ENCODE results near the gene CREB5.

CREB5 gene

GRCh38 chr7:28570970-28571288, 158.6 kb downstream of the CREB5 start:
- no peak for TF ChIP-seq CTCF (IDR thresholded peaks at IDR 0.05; ENCODE audit: borderline replicate concordance, extremely low read depth, low read length, poor library complexity, severe bottlenecking)
- no peak for TF ChIP-seq EZH2 (IDR thresholded peaks at IDR 0.05; ENCODE audit: borderline replicate concordance, low read depth, low read length, severe bottlenecking)
- DNase-seq = no peak

GRCh38 chr7:28571405-28571804, 159.1 kb downstream of the CREB5 start:
- ATAC-seq (ENCODE audit: insufficient read depth, low read depth) = no peak
- no peaks in the 10 kb centered on the region for H4K20me1 ChIP-seq (ENCODE audit: insufficient read depth, low read length)
- no peaks in the 10 kb centered on the region; the same call in 1 of the 2 replicates for H3K4me1 ChIP-seq (ENCODE audit: insufficient read depth, low read length)
- H3K36me3 ChIP-seq (ENCODE audit: insufficient read depth, low read length) = no peaks in the 10 kb centered on the region
- no peak for DNase-seq
- no peak overlapping the region for H3K4me2 ChIP-seq (ENCODE audit: insufficient read depth, low read length)
- H3K79me2 ChIP-seq (ENCODE audit: insufficient read depth, low read length) = no peaks in the 10 kb centered on the region
- H3K27ac ChIP-seq (ENCODE audit: low read length) = no peak overlapping the region
- H2AFZ ChIP-seq (ENCODE audit: low read depth, low read length) = no peak overlapping the region
- H3K9me3 ChIP-seq (ENCODE audit: insufficient read depth, low read length, severe bottlenecking) = no peaks in the 10 kb centered on the region
- H3K27me3 ChIP-seq (ENCODE audit: insufficient read depth, low read length, poor library complexity) = peaks cover 6% of the 10 kb centered on the region
- no peak overlapping the region for H3K4me3 ChIP-seq (ENCODE audit: low read depth in 1 of 2, low read length in 2 of 2)
- TF ChIP-seq CTCF (IDR thresholded peaks at IDR 0.05; ENCODE audit: borderline replicate concordance, extremely low read depth, low read length, poor library complexity, severe bottlenecking) (no peak), EZH2 (IDR thresholded peaks at IDR 0.05; ENCODE audit: borderline replicate concordance, low read depth, low read length, severe bottlenecking) (no peak)
- no peak overlapping the region for H3K9ac ChIP-seq (ENCODE audit: low read depth, low read length)

More at GRCh38 chr7:28570970-28571288, 158.6 kb downstream of the CREB5 start:
- H2AFZ ChIP-seq (ENCODE audit: low read depth, low read length) = no peak overlapping the region
- H3K9me3 ChIP-seq (ENCODE audit: insufficient read depth, low read length, severe bottlenecking) = no peaks in the 10 kb centered on the region
- no peaks in the 10 kb centered on the region for H4K20me1 ChIP-seq (ENCODE audit: insufficient read depth, low read length)
- no peak overlapping the region for H3K4me3 ChIP-seq (ENCODE audit: low read depth in 1 of 2, low read length in 2 of 2)
- no peak overlapping the region for H3K4me2 ChIP-seq (ENCODE audit: insufficient read depth, low read length)
- ATAC-seq (ENCODE audit: insufficient read depth, low read depth) = no peak
- no peaks in the 10 kb centered on the region for H3K79me2 ChIP-seq (ENCODE audit: insufficient read depth, low read length)
- no peaks in the 10 kb centered on the region for H3K36me3 ChIP-seq (ENCODE audit: insufficient read depth, low read length)
- peaks cover 6% of the 10 kb centered on the region for H3K27me3 ChIP-seq (ENCODE audit: insufficient read depth, low read length, poor library complexity)
- H3K4me1 ChIP-seq (ENCODE audit: insufficient read depth, low read length) = no peaks in the 10 kb centered on the region; the same call in 1 of the 2 replicates
- H3K9ac ChIP-seq (ENCODE audit: low read depth, low read length) = no peak overlapping the region
- no peak overlapping the region for H3K27ac ChIP-seq (ENCODE audit: low read length)

GRCh38 chr7:28572321-28573058, 160.2 kb downstream of the CREB5 start:
- Histone ChIP-seq H3K27ac (ENCODE audit: low read length) (no peak overlapping the region), H3K36me3 (ENCODE audit: insufficient read depth, low read length) (no peaks in the 10 kb centered on the region), H4K20me1 (ENCODE audit: insufficient read depth, low read length) (no peaks in the 10 kb centered on the region), H3K4me1 (ENCODE audit: insufficient read depth, low read length) (no peaks in the 10 kb centered on the region; the same call in 1 of the 2 replicates), H3K4me3 (ENCODE audit: low read depth in 1 of 2, low read length in 2 of 2) (no peak overlapping the region), H3K27me3 (ENCODE audit: insufficient read depth, low read length, poor library complexity) (peaks cover 6% of the 10 kb centered on the region), H3K79me2 (ENCODE audit: insufficient read depth, low read length) (no peaks in the 10 kb centered on the region), H2AFZ (ENCODE audit: low read depth, low read length) (no peak overlapping the region), H3K9ac (ENCODE audit: low read depth, low read length) (no peak overlapping the region), H3K9me3 (ENCODE audit: insufficient read depth, low read length, severe bottlenecking) (no peaks in the 10 kb centered on the region), H3K4me2 (ENCODE audit: insufficient read depth, low read length) (no peak overlapping the region)
- ATAC-seq (ENCODE audit: insufficient read depth, low read depth) (no peak), DNase-seq (no peak)
- TF ChIP-seq EZH2 (IDR thresholded peaks at IDR 0.05; ENCODE audit: borderline replicate concordance, low read depth, low read length, severe bottlenecking) (no peak), CTCF (IDR thresholded peaks at IDR 0.05; ENCODE audit: borderline replicate concordance, extremely low read depth, low read length, poor library complexity, severe bottlenecking) (no peak)

Measured in DND-41 (cell line).